HUES64 (cell line): Measurements from ENCODE around the gene KCNA3.

ENCODE experiments used
- H3K27ac ChIP-seq: 2 replicates; pipeline ENCODE4 v1.7.0; 2013; ENCODE audit warnings: low read depth, low read length, inconsistent platforms
- H3K27me3 ChIP-seq: 2 replicates; pipeline ENCODE4 v1.6.1; 2013; ENCODE audit warnings: mild to moderate bottlenecking, low read length; ENCODE audit not compliant: insufficient read depth
- H3K36me3 ChIP-seq: 2 replicates; pipeline ENCODE4 v1.6.1; 2013; ENCODE audit warnings: mild to moderate bottlenecking, low read length; ENCODE audit not compliant: insufficient read depth
- H3K4me1 ChIP-seq: 2 replicates; pipeline ENCODE4 v1.6.1; 2013; ENCODE audit warnings: mild to moderate bottlenecking, low read length, moderate library complexity; ENCODE audit not compliant: insufficient read depth
- H3K4me3 ChIP-seq: 2 replicates; pipeline ENCODE4 v1.5.1; 2013; ENCODE audit warnings: mild to moderate bottlenecking, low read length, moderate library complexity
- H3K9ac ChIP-seq: 2 replicates; pipeline ENCODE4 v1.6.1; 2013; ENCODE audit warnings: mild to moderate bottlenecking, low read depth, low read length
- H3K9me3 ChIP-seq: 2 replicates; pipeline ENCODE4 v1.6.1; 2013; ENCODE audit warnings: low read depth, low read length; ENCODE audit not compliant: insufficient read depth
- WGBS: fragments of 150-250, 120-280 bp; methylation state at CpG from one replicate; pipeline ENCODE4 v1.1.7; 2013; ENCODE audit warnings: missing lambda C conversion rate; 5-methylcytosine and 5-hydroxymethylcytosine counted together

KCNA3 gene

DNA sequence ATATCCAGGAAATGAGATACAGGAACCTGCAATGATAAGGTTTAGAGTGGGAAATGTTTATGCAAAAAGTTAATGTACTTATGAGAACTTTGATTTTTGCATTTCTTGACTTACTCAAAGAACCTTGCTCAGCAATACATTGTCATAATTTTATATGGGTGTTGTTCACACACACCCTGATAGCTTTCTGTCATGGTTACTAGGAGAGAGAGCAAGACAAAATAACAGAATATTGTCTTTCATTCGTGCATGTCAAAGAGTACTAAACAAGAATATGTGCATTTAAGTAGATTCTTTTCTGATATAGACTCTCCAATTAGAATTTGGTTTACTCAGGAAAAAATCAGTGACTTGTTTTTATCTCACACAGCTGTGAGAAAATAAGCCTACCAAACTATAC is 27.5 kb upstream of the KCNA3 start:
- no peak overlapping the region for H3K27ac ChIP-seq
- no peaks in the 10 kb centered on the region for H3K36me3 ChIP-seq
- no peaks in the 10 kb centered on the region for H3K4me1 ChIP-seq
- H3K9ac ChIP-seq: no peak overlapping the region
- no peak overlapping the region for H3K4me3 ChIP-seq
- no peaks in the 10 kb centered on the region for H3K9me3 ChIP-seq
- WGBS: 100% methylated on average over 1 of the region's 1 CpG
- H3K27me3 ChIP-seq: no peaks in the 10 kb centered on the region

DNA sequence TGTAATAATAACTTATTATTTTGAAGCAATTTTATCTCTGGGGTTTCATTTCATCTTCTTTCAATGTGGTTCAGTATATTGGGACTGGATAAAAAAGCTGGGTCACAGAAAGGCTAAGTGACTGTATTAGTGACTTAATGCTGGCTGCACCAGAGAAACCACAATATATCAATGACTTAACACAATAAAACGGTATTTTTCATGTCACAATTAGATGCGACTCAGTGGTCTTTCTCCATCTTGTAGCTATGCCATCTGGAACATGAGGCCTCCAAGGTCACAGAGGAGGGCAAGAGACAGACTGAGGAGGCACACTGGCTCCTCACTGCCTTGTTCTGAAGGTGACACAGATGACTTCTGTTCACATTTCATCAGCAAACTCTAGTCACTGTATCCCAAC is 26.0 kb upstream of the KCNA3 start:
- 91% methylated on average over 2 of the region's 2 CpGs for WGBS
- Histone ChIP-seq H3K4me1 (no peaks in the 10 kb centered on the region), H3K4me3 (no peak overlapping the region), H3K36me3 (no peaks in the 10 kb centered on the region), H3K27me3 (no peaks in the 10 kb centered on the region), H3K27ac (no peak overlapping the region), H3K9ac (no peak overlapping the region), H3K9me3 (no peaks in the 10 kb centered on the region)

DNA sequence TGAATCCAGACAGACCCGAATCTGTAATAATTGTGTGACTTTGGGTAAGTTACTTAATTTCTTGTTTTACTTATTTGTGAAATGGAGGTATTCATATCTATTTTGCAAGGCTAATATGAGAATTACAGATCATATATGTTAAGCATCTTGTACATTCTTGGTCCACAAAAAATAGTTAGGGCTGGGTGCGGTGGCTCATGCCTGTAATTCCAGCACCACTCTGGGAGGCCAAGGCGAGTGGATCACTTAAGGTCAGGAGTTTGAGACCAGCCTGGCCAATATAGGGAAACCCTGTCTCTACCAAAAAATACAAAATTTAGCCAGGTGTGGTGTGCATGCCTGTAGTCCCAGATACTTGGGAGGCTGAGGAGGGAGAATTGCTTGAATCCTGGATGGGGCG is 22.9 kb upstream of the KCNA3 start:
- H3K9ac ChIP-seq: no peak overlapping the region
- no peaks in the 10 kb centered on the region for H3K4me1 ChIP-seq
- H3K4me3 ChIP-seq: no peak overlapping the region
- H3K36me3 ChIP-seq: no peaks in the 10 kb centered on the region
- WGBS: 96% methylated on average over 4 of the region's 4 CpGs
- no peak overlapping the region for H3K27ac ChIP-seq
- H3K9me3 ChIP-seq: no peaks in the 10 kb centered on the region
- no peaks in the 10 kb centered on the region for H3K27me3 ChIP-seq

GRCh38 chr1:110696818-110697217 is 22.1 kb upstream of the KCNA3 start:
- H3K36me3 ChIP-seq: no peaks in the 10 kb centered on the region
- H3K27ac ChIP-seq: no peak overlapping the region
- H3K9me3 ChIP-seq: no peaks in the 10 kb centered on the region
- no peak overlapping the region for H3K4me3 ChIP-seq
- H3K27me3 ChIP-seq: no peaks in the 10 kb centered on the region
- H3K9ac ChIP-seq: no peak overlapping the region
- H3K4me1 ChIP-seq: no peaks in the 10 kb centered on the region

GRCh38 chr1:110690709-110691365 is 16.1 kb upstream of the KCNA3 start:
- H3K27ac ChIP-seq: no peak overlapping the region
- H3K9ac ChIP-seq: no peak overlapping the region
- no peak overlapping the region for H3K4me3 ChIP-seq
- no peaks in the 10 kb centered on the region for H3K9me3 ChIP-seq
- WGBS: 91% methylated on average over 4 of the region's 4 CpGs
- H3K4me1 ChIP-seq: no peaks in the 10 kb centered on the region
- H3K27me3 ChIP-seq: no peaks in the 10 kb centered on the region
- no peaks in the 10 kb centered on the region for H3K36me3 ChIP-seq

- H3K9ac ChIP-seq: no peak overlapping the region
- H3K27ac ChIP-seq: no peak overlapping the region
- H3K9me3 ChIP-seq: no peaks in the 10 kb centered on the region
- H3K36me3 ChIP-seq: no peaks in the 10 kb centered on the region
- no peak overlapping the region for H3K4me3 ChIP-seq
- no peaks in the 10 kb centered on the region for H3K27me3 ChIP-seq
- H3K4me1 ChIP-seq: no peaks in the 10 kb centered on the region
Measured at GRCh38 chr1:110689868-110690267, 15.1 kb upstream of the KCNA3 start.

- H3K9me3 ChIP-seq: no peaks in the 10 kb centered on the region
- H3K27ac ChIP-seq: no peak overlapping the region
- no peak overlapping the region for H3K9ac ChIP-seq
- H3K36me3 ChIP-seq: no peaks in the 10 kb centered on the region
- no peaks in the 10 kb centered on the region for H3K4me1 ChIP-seq
- no peak overlapping the region for H3K4me3 ChIP-seq
- WGBS: 89% methylated on average over 3 of the region's 3 CpGs
- 0 out of 2 replicates have a peak, but pooled peaks cover 2% of the 10 kb centered on the region for H3K27me3 ChIP-seq
Measured at GRCh38 chr1:110688514-110688913, 13.8 kb upstream of the KCNA3 start.

DNA sequence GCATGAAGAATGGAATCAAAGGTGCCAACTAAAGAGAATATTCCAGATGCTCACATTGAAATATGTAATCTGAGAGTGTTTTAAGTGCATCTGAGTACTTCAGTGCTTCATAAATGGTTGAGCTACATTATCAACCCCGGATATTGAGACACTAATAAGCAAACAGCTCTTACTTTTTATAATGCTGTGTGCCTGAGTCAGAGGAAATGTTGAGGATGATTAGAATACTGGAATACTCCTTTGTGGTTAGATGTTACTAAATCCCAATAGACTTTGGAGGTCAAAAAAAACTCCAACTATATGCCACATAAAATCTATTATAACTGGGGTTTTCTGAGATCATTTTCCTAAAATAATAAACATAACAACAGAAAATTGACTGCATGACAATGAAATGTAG is 12.5 kb upstream of the KCNA3 start:
- H3K4me3 ChIP-seq: no peak overlapping the region
- 0 out of 2 replicates have a peak, but pooled peaks cover 2% of the 10 kb centered on the region for H3K27me3 ChIP-seq
- no peak overlapping the region for H3K9ac ChIP-seq
- H3K36me3 ChIP-seq: no peaks in the 10 kb centered on the region
- H3K27ac ChIP-seq: no peak overlapping the region
- H3K9me3 ChIP-seq: no peaks in the 10 kb centered on the region
- H3K4me1 ChIP-seq: no peaks in the 10 kb centered on the region
- no CpG with 5 or more reads among the region's 1 CpG for WGBS

- no peaks in the 10 kb centered on the region for H3K9me3 ChIP-seq
- no peak overlapping the region for H3K4me3 ChIP-seq
- H3K9ac ChIP-seq: no peak overlapping the region
- H3K36me3 ChIP-seq: no peaks in the 10 kb centered on the region
- H3K27ac ChIP-seq: no peak overlapping the region
- WGBS: 92% methylated on average over 4 of the region's 4 CpGs
- 0 out of 2 replicates have a peak, but pooled peaks cover 2% of the 10 kb centered on the region for H3K27me3 ChIP-seq
- no peaks in the 10 kb centered on the region for H3K4me1 ChIP-seq
Measured at GRCh38 chr1:110686188-110686587, 11.4 kb upstream of the KCNA3 start.

- no peak overlapping the region for H3K27ac ChIP-seq
- peaks cover 6% of the 10 kb centered on the region; the same call in 1 of the 2 replicates for H3K27me3 ChIP-seq
- no peaks in the 10 kb centered on the region for H3K36me3 ChIP-seq
- 92% methylated on average over 2 of the region's 2 CpGs for WGBS
- no peaks in the 10 kb centered on the region for H3K9me3 ChIP-seq
- H3K9ac ChIP-seq: no peak overlapping the region
- no peak overlapping the region for H3K4me3 ChIP-seq
- no peaks in the 10 kb centered on the region for H3K4me1 ChIP-seq
Measured at GRCh38 chr1:110684491-110684890, 9.8 kb upstream of the KCNA3 start.

GRCh38 chr1:110682898-110683297 is 8.2 kb upstream of the KCNA3 start:
- Histone ChIP-seq H3K4me3 (no peak overlapping the region), H3K9me3 (no peaks in the 10 kb centered on the region), H3K9ac (no peak overlapping the region), H3K27me3 (peaks cover 6% of the 10 kb centered on the region; the same call in 1 of the 2 replicates), H3K27ac (no peak overlapping the region), H3K36me3 (no peaks in the 10 kb centered on the region), H3K4me1 (no peaks in the 10 kb centered on the region)
- WGBS: 78% methylated on average over 1 of the region's 1 CpG
